Liver (tissue), 3 donors: ENCODE results near the gene CTU2.

ENCODE experiments used
- ATF3 ChIP-seq: IDR thresholded peaks from 2 replicates; pipeline ENCODE4 v1.6.1; 2016; ENCODE audit warnings: antibody characterized with exemption
- FOXA1 ChIP-seq: IDR thresholded peaks from 2 replicates; pipeline ENCODE4 v1.6.1; 2016; ENCODE audit warnings: antibody characterized with exemption
- GABPA ChIP-seq, 2 donors: IDR thresholded peaks in 1 of 2; conservative IDR thresholded peaks in 1 of 2; 2 replicates each; pipeline ENCODE4 v1.6.1; 2016; ENCODE audit warnings: antibody characterized with exemption in 2 of 2, mild to moderate bottlenecking in 1 of 2, moderate library complexity in 1 of 2
- JUND ChIP-seq, 2 donors: IDR thresholded peaks; 2 replicates each; pipeline ENCODE4 v1.6.1; 2016; ENCODE audit warnings: antibody characterized with exemption in 2 of 2
- RAD21 ChIP-seq, 2 donors: IDR thresholded peaks; 2 replicates each; pipeline ENCODE4 v1.6.1; 2016; ENCODE audit warnings: antibody characterized with exemption in 2 of 2, mild to moderate bottlenecking in 2 of 2
- REST ChIP-seq: IDR thresholded peaks from 2 replicates; pipeline ENCODE4 v1.6.1; 2016; ENCODE audit warnings: antibody characterized with exemption, mild to moderate bottlenecking
- SP1 ChIP-seq: IDR thresholded peaks from 2 replicates; pipeline ENCODE4 v1.6.1; 2018; ENCODE audit warnings: antibody characterized with exemption, mild to moderate bottlenecking
- TF ChIP-seq, protein P1 (sequence below): fragments of 150-350 bp; IDR thresholded peaks from 2 replicates; pipeline ENCODE4 v1.5.1; 2017; ENCODE audit warnings: improper control_type of control experiment, low read depth, low read length; ENCODE audit not compliant: missing input control
- TF ChIP-seq, protein P2 (sequence below): IDR thresholded peaks from 2 replicates; pipeline ENCODE4 v1.6.1; 2016; ENCODE audit warnings: antibody characterized with exemption
- donor health status: healthy.
- donor health status: healthy.

GRCh38 chr16:88763502-88764053 is 57.3 kb downstream of the CTU2 start:
- TF ChIP-seq GABPA (IDR thresholded peaks at IDR 0.05 in 1 of 2, conservative IDR thresholded peaks at IDR 0.05 in 1 of 2) (no peak), REST (peak; percentile 83), ATF3 (no peak), SP1 (peak; percentile 20), JUND (IDR thresholded peaks at IDR 0.05) (no peak), RAD21 (IDR thresholded peaks at IDR 0.05) (peak in 1 of 2 donors; percentile 23), FOXA1 (peak; percentile 76)
- TF ChIP-seq, protein P1, sequence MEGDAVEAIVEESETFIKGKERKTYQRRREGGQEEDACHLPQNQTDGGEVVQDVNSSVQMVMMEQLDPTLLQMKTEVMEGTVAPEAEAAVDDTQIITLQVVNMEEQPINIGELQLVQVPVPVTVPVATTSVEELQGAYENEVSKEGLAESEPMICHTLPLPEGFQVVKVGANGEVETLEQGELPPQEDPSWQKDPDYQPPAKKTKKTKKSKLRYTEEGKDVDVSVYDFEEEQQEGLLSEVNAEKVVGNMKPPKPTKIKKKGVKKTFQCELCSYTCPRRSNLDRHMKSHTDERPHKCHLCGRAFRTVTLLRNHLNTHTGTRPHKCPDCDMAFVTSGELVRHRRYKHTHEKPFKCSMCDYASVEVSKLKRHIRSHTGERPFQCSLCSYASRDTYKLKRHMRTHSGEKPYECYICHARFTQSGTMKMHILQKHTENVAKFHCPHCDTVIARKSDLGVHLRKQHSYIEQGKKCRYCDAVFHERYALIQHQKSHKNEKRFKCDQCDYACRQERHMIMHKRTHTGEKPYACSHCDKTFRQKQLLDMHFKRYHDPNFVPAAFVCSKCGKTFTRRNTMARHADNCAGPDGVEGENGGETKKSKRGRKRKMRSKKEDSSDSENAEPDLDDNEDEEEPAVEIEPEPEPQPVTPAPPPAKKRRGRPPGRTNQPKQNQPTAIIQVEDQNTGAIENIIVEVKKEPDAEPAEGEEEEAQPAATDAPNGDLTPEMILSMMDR, result peak; percentile 35
- TF ChIP-seq, protein P2, sequence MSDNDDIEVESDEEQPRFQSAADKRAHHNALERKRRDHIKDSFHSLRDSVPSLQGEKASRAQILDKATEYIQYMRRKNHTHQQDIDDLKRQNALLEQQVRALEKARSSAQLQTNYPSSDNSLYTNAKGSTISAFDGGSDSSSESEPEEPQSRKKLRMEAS, result no peak
